Measurements from ENCODE around the gene SCUBE1. TPM values are rescaled to one million over a fixed set of nuclear protein-coding genes. Genes with fewer than 3 reads are reported as not detected.

The SCUBE1 gene
- total and polyA plus RNA-seq, 2 of the 8 experiments (the other 6 are each of a cell fraction or from before 2014, with no cell fraction given): 2.3 to 4.9 TPM

DNA sequence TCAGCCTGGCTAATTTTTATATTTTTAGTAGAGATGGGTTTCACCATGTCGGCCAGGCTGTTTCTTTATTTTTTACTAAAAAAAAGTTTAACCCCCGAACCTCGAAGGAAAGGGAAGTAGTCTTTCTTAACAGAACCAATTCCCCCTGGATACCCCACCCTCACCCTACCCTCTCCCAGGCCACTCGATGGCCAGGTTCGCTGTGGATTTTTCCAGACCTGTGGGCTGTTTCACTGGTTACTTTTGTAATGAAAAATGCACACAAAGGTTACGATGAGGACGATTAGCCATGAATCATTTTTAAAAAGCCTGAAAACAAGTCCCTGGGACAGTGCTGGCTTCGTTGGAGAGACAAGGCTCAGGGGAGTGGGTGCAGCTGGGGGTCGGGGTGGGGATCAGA lies 189.3 kb downstream of the SCUBE1 start:
- no peak overlapping the region for H3K23ac ChIP-seq (ENCODE audit: insufficient read length)
- H4K5ac ChIP-seq (ENCODE audit: insufficient read length, low read depth, low read length): no peak overlapping the region
- no peak overlapping the region for H2BK120ac ChIP-seq (replicated peaks; ENCODE audit: low read depth, low read length)
- ChIA-PET CTCF (ENCODE audit: partially characterized antibody) (no interaction called here), POLR2A (ENCODE audit: partially characterized antibody) (interaction anchor here (1.0 to 1.7 kb wide), 3 partner anchors 9 to 15 kb away, joined by 3 to 6 read pairs (median 4); no protein-coding TSS in a partner anchor)
- H3K4me1 ChIP-seq (replicated peaks in 1 of 4; ENCODE audit: control insufficient read depth in 3 of 4, insufficient read depth in 4 of 4, low read length in 3 of 4): peaks cover 0 to 19% (median 14%) of the 10 kb centered on the region in 4 experiments; a peak in 6 of 7 replicates
- whole genome bisulfite sequencing, 2 experiments (ENCODE audit: extremely low coverage in 1 of 2, insufficient coverage in 1 of 2, insufficient read length in 1 of 2, insufficient replicate concordance in 2 of 2, low coverage in 1 of 2, low lambda C conversion rate in 2 of 2, missing lambda C conversion rate in 1 of 2): 89% methylated on average over 9 of the region's 9 CpGs; no CpG with 5 or more reads in 1 of the 2 experiments
- peaks cover 1 to 21% (median 14%) of the 10 kb centered on the region in 4 experiments for H3K27me3 ChIP-seq (replicated peaks in 1 of 4; ENCODE audit: control insufficient read depth in 3 of 4, extremely low read depth in 1 of 4, insufficient read depth in 3 of 4, low read length in 3 of 4)
- H4K8ac ChIP-seq (ENCODE audit: extremely low read depth, insufficient read depth, low read length): no peak overlapping the region
- no peak overlapping the region for H4K91ac ChIP-seq (replicated peaks; ENCODE audit: insufficient read length, low read length)
- no peak overlapping the region for H3K18ac ChIP-seq (ENCODE audit: extremely low read depth, low read length)
- no peak overlapping the region for H3K4me3 ChIP-seq (ENCODE audit: extremely low read depth in 1 of 4, insufficient read depth in 2 of 4, low read depth in 3 of 4, low read length in 4 of 4)
- no peaks in the 10 kb centered on the region for H3K79me2 ChIP-seq (ENCODE audit: control insufficient read depth in 1 of 2, insufficient read depth in 2 of 2, low read length in 2 of 2)
- H3K4ac ChIP-seq (replicated peaks; ENCODE audit: insufficient read length, low read depth, low read length): no peak overlapping the region
- no peak overlapping the region for H2BK12ac ChIP-seq (ENCODE audit: low read depth, low read length)
- no peaks in the 10 kb centered on the region for H3K36me3 ChIP-seq (ENCODE audit: control insufficient read depth in 2 of 4, insufficient read depth in 4 of 4, low read length in 3 of 4)
- no peak overlapping the region for H2AFZ ChIP-seq (ENCODE audit: low read length)
- H2AK5ac ChIP-seq (ENCODE audit: low read depth, low read length): no peak overlapping the region
- H3K14ac ChIP-seq (ENCODE audit: insufficient read length): no peak overlapping the region
- H4K20me1 ChIP-seq (replicated peaks in 1 of 2; ENCODE audit: control insufficient read depth in 1 of 2, insufficient read depth in 2 of 2, low read length in 2 of 2): peaks cover 0 to 2% of the 10 kb centered on the region in 2 experiments
- no peak overlapping the region for H2BK15ac ChIP-seq (ENCODE audit: low read length)
- H2BK5ac ChIP-seq (ENCODE audit: low read depth, low read length): no peak overlapping the region
- no peak overlapping the region for H2BK20ac ChIP-seq (ENCODE audit: low read length)
- no peak overlapping the region for H3K4me2 ChIP-seq (ENCODE audit: insufficient read depth in 1 of 2, low read depth in 2 of 2, low read length in 2 of 2)
- H3K9ac ChIP-seq (replicated peaks in 1 of 4; ENCODE audit: extremely low read depth in 1 of 4, low read depth in 3 of 4, low read length in 3 of 4): no peak overlapping the region
- no peak for FAIRE-seq
- no peak overlapping the region for H3K27ac ChIP-seq (ENCODE audit: low read depth, low read length)
- no peaks in the 10 kb centered on the region for H3K79me1 ChIP-seq (ENCODE audit: low read depth, low read length)
- H3K9me3 ChIP-seq (ENCODE audit: insufficient read depth in 2 of 2, low read depth in 1 of 2, low read length in 1 of 2): no peaks in the 10 kb centered on the region
- peaks cover 13% of the 10 kb centered on the region; the same call in 1 of the 2 replicates for H3K23me2 ChIP-seq (ENCODE audit: low read depth, low read length)
- H3K56ac ChIP-seq (replicated peaks; ENCODE audit: insufficient read length, low read depth, low read length): no peak overlapping the region
- DNase-seq (ENCODE audit: low read depth in 1 of 2, low spot score in 2 of 2): no peak
- no peak for TF ChIP-seq TAF7 (optimal IDR thresholded peaks at IDR 0.05; ENCODE audit: borderline replicate concordance, low read depth, low read length)
- TF ChIP-seq POU5F1 (IDR thresholded peaks at IDR 0.05; ENCODE audit: low read depth, low read length): no peak
- TF ChIP-seq CBX5 (IDR thresholded peaks at IDR 0.05; ENCODE audit: low read depth, low read length): no peak
- TF ChIP-seq SRF (IDR thresholded peaks at IDR 0.05; ENCODE audit: low read depth, low read length): no peak
- TF ChIP-seq SP4 (IDR thresholded peaks at IDR 0.05; ENCODE audit: low read length): no peak
- TF ChIP-seq CBX8 (IDR thresholded peaks at IDR 0.05; ENCODE audit: borderline replicate concordance, low read depth, low read length): no peak
- TF ChIP-seq CEBPB (IDR thresholded peaks at IDR 0.05; ENCODE audit: low read depth, low read length): no peak
- no peak for TF ChIP-seq KDM1A (IDR thresholded peaks at IDR 0.05; ENCODE audit: borderline replicate concordance, low read length)
- TF ChIP-seq TCF12 (IDR thresholded peaks at IDR 0.05; ENCODE audit: low read depth, low read length): no peak
- no peak for TF ChIP-seq SIN3A (conservative IDR thresholded peaks at IDR 0.05 in 1 of 2, IDR thresholded peaks at IDR 0.05 in 1 of 2; ENCODE audit: low read depth in 1 of 2, low read length in 2 of 2)
- TF ChIP-seq HDAC6 (IDR thresholded peaks at IDR 0.05; ENCODE audit: low read depth, low read length): no peak
- no peak for TF ChIP-seq SP1 (IDR thresholded peaks at IDR 0.05; ENCODE audit: low read depth, low read length)
- TF ChIP-seq SAP30 (IDR thresholded peaks at IDR 0.05; ENCODE audit: insufficient read depth, insufficient replicate concordance, low read length): no peak
- no peak for TF ChIP-seq TEAD4 (IDR thresholded peaks at IDR 0.05; ENCODE audit: low read depth, low read length)
